Stimulated activated CD8-positive, alpha-beta memory T cell treated with anti-CD3 and anti-CD28 coated beads, Interleukin-4, amount 100 ng/mL, for 24 hours (primary cell): ENCODE results near the gene MOCS3.
"Not testable (repeated sequence)": the region's sequence is repeated elsewhere in the genome, so short reads cannot be mapped to it uniquely, and the experiment has no call there.

Experiments used
- DNase-seq: peaks from one replicate; pipeline ENCODE4 v3.0.0-alpha.2; 2020; ENCODE audit warnings: low read depth

Gene MOCS3

DNA sequence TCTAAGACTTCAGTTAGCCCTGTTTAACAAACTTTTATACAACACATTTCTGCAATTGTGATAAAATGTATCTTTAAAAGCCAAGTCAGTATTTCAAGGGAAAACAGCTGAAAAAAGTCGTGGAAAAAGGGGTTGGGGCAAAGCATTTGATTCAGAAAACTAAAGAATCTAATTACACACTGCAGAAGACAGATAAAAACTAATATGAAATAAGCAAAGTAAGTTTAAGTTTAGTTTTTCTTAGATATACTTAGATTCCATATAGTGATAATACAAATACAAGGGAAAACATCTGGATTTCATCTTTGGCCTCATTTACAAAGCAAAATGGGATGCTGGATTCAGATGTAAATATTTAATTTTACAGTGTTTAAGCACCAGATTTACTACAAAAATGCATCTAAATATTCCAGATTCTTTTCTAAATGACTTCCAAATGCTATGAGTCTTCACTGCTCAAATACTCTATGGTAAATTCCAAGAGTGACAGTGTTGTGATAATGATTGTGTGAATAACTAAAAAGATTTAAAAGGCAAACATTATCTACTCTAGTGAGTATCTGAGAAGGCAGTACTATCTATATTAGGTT is 25.8 kb upstream of the MOCS3 start:
- DNase-seq, result no peak

DNA sequence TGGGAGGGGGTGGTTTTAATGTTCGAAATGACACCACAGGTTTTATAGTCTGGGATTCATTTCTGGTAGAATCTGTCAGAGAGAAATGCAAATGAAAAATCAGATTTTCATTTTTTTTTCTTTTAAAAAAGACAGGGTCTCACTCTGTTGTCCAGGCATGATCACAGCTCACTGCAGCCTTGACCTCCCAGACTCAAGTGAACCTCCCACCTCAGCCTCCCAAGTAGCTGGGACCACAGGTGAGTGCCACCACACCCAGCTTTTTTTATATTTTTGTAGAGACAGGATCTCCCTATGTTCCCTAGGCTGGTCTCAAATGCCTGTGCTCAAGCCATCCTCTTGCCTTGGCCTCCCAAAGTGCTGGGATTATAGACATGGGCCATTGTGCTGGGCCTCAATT is 25.0 kb upstream of the MOCS3 start:
- no peak for DNase-seq

DNA sequence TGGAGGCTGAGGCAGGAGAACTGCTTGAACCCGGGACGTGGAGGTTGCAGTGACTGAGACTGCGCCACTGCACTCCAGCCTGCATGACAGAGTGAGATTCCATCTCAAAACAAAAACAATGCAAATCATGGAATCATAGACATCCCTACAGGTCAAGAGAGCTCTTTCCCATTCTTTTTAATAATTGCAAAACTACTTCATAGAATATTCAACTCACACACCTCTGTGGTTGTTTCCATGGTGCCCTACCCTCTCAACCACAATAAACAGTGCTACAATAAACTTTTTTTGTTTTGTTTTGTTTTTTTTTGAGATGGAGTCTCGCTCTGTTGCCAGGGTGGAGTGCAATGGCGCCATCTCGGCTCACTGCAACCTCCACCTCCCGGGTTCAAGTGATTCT is 15.5 kb upstream of the MOCS3 start:
- no peak for DNase-seq

DNA sequence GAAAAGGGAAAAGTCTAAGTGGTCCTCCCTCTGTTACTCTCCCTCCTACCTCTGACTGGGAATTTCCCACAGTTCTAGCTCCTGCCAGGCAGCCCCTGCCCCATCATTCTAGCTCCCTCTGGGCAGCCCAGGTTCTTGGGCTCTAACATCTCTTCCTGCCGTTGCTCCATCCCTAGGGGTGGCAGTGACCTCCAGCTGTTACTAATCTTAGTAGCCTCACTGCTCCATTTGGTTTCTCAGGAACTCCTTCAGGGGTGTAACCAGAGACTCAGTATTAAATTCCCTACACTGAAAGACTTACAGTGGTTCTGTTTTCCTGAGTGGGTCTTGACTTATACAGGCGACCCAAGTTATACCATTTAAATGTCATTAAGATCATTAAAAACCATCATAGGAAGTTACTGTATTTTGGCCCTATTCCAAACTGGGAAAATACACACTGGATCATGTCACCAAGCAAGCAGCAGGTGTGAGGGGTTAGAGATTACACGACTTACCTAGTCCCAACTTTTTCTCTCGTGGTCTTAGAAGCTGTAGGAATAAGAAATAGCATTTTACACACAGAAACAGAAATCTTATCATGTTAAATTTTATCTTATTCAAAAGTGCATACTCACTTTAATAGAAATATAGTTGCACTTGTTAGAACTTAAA is 10.4 kb upstream of the MOCS3 start:
- no peak for DNase-seq

DNA sequence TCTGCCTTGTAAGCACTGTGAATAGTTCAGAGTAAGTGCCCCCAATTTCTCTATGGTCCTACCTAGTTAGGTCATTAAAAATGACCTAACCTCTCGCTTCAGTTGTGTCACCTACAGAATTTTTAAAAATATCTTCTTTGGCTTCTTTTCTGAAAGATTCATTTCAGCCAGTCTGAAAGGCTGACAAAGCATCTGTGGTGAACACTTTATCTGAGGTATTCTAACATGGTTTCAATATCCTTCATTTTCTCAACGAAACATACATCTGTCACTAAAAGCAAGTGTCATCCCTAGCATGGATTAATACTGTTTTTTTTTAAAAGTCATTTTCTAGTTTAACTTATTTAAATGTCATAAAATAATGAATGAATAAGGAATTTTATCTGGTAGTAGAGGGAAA is 5.4 kb upstream of the MOCS3 start:
- no peak for DNase-seq

DNA sequence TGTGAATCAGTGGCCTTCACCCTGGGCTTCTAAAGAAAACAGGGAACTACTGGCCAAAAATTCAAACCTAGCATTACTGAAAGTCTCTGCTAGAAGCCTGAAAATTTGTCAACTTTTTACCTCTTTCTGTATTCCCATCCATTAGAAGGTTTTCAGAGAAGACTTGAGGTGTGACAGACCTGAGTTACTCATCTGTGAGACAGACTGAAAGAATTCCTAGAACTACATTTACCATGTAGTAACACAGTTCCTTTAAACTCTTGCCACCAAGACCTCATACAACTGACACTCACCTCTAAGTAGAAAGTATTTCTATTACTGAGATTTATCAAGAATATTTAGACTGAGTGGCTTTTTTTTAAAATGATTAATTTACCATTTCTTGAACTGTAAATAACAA is 4.8 kb upstream of the MOCS3 start:
- DNase-seq, result no peak

DNA sequence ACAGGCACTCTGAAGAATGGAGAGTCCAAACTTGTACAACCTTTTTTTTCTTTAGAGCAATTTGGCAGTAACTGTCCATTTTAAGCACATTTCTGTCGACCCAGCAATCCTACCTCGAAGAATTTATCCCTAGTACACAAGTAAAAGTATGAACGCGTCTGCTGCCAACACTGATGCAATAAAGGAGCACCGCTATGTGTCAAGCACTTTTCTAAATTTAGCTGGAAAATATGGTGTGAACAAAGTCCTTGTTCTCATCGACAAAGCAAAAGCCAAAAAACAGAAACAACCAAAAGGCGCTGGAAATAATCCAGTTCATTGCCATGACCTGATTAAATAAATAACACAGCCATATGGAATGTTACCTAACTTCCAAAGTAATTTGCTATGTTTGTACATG is 1.3 kb upstream of the MOCS3 start:
- DNase-seq, result no peak

DNA sequence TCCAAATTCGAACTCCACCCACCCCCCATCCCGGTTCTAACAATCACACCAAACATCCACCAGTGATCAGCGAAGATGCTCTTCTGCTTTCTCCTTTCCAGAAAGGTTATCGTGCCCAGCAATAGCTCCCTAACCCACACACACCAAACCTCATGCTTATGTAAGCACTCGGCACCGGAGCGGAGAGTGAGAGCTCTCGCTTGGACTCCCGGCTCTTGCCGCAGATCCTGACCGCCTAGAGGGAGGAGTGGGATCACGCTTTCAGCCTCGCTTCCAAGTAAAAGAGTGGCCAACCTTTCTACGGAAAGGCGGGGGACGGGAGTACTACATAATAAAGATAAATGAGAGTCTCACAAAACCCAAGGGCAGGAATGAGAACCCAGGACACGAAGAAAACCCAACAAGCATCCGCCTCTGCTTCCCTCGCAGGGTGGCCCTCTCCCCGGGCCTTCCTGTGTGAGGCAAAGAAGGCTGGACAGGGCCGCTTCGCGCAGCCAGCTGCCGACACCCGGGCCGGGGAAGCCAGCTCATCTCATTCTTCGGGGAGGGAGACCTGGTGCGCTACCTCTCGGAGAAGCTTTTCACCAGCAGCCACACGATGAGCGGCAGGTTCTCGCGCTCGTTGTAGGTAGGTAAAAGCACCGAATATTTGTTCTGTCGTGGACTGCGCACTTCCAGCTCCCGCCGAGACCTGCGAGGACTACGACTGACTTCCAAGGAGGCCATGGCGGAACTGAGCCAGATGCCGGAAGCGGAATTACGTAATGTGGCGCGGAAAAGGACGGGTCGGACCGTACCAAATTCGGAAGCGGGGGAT is 612 bp upstream of the MOCS3 start, which contains the start of gene DPM1:
Gene DPM1 (minus strand): TSS at position 735 of the 817 bp plus-strand sequence. CDS start 9 bp downstream, at position 726.
- DNase-seq, result peak; percentile 78

DNA sequence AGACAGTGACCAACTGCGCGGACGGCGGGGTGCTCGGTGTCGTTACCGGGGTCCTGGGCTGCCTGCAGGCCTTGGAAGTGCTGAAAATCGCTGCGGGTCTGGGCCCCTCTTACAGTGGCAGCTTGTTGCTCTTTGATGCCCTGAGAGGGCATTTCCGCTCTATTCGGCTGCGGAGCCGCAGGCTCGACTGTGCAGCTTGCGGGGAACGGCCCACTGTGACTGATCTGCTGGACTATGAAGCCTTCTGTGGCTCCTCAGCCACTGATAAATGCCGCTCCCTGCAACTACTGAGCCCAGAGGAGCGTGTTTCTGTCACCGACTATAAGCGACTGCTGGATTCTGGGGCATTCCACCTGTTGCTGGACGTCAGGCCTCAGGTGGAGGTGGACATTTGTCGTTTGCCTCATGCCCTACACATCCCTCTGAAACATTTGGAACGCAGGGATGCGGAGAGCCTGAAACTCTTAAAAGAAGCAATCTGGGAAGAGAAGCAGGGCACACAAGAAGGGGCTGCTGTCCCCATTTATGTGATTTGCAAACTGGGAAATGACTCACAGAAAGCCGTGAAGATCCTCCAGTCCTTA is 1.0 kb downstream of the MOCS3 start:
- no peak for DNase-seq

DNA sequence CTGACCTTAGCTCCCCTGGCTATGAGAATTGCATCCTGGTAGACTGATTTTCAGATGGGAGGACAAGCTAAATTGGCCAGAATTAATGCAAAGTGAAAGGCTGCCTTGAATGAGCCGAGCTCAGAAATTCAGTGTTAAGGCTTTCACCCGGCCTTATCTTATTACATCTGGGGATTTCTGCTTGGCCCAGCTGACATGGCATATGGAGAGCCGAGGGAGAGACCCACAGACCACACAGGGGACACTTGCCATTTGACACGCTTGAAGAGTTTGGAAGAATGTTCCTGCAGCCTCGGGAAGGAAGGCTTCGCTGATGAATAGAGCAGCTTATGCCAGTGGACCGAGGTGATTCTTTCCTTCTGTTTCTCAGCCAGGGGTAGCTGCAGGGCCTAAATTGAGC is 9.0 kb downstream of the MOCS3 start:
- no peak for DNase-seq

DNA sequence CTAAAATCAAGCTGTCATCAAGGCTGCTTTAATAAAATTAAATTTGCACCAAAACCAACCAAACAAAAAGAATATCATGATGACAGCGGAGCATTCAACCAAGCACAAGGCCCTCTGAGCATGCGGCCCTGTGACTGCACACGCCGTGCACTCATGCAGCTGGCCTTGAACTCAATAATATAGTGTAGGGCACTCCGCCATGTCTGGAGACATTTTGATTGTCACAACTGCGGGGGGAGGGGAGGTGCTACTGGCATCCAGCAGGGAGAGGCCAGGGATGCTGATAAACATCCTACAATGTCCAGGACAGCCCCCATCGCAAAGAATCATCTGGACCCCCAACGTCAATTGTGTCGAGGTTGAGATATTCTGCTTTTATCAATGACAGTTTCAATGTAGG is 9.7 kb downstream of the MOCS3 start:
- no peak for DNase-seq

DNA sequence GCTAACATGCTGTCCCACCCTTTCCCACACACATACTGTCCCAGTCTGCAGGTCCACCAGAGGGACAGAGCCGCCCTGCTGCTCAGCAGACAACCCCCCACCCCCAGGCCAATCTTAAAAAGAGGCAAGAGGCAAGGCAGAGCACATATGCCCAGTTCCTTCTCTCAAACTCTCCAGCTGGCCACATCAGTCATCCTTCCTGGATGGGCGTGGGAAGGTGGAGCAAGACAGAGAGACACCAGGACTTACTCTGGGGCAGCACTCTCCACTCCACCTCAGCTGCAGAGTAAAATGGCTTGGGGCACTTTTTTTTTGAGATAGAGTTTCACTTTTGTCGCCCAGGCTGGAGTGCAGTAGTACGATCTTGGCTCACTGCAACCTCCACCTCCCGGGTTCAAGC is 10.8 kb downstream of the MOCS3 start:
- DNase-seq, result no peak

DNA sequence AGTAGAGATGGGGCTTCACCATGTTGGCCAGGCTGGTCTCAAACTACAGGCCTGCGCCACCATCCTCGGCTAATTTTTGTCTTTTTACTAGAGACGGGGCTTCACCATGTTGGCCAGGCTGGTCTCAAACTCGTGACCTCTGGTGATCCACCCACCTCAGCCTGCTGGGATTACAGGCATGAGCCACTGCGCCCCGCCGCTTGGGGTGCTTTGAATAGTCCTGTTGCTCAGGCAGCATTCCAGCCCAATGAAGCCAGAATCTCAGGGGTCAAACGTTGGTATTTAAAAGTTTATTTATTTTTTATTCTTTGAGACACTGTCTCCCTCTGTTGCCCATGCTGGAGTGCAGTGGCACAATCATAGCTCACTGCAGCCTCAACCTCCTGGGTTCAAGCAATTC is 11.3 kb downstream of the MOCS3 start:
- no peak for DNase-seq

DNA sequence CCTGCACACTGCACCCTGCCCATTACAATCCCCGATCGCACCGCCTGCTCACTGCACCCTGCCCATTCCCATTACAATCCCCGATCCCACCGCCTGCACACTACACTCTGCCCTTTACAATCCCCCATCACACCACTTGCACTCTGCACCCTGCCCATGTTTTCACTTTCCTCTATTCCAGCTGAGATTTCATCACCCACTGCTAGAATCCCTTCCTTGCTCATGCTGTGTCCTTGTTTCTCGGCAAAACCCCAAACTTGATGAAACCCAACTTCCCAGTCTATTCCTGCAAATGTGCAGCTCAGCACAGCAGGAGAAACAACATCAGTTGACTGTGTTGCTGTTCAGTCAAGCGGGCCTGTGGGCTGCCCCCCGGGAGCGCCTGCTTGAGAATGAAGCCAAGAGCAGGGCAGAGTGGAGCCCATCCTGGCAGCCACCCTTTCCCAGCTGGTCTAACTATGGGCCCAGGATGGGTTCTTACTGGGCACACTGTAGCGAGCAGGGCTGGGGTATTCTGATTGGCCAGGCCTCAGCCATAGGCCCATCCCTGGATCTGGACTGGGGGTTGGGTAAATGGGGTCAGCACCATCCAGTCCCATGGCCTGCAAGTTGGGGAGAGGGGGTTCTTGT is 17.2 kb downstream of the MOCS3 start:
- DNase-seq, result no peak

DNA sequence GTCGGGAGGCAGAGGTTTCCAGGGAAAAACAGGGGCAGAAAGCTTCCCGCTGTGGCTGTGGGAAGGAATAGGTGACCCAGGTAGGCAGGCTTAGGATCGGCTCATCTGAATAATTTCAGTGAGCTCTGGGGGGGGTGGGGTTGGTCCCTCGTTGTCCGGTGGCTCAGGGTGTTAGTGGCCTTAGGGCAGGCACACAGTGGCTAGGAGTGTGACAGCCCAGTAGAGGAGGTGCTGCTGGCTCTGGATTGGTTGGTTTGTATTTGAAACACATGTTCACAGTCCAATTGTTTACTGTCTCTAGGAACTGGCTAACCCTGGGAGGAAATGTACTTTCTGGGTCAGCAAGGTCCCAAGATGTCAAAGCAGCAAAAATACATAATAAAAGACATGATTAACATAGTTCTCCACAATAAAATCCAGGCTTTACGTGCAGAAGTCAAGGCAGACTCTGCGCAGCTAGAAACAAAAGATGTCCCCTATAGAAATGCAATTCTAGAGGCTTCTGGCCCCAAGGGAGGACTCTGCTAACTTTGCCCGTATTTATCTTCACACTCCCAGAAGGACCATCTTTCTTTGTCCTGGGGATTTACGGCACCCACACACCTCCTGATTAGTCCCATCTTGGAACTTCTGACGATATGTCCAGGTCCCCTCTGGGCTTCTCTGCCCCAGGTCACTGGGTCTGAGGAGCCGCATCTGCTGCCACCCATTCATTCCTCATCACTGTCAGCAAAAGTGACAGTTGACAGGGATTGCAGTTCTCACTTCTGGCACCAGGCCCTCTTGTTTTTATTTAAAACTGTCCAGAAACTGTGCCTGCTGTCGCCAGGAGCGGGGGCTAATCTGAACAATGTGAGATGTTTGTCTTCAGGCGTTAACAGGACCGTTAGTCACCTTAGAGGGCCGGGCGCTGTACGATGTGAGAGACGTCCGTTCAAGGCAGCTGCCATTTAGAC is 18.7 kb downstream of the MOCS3 start:
- no peak for DNase-seq

DNA sequence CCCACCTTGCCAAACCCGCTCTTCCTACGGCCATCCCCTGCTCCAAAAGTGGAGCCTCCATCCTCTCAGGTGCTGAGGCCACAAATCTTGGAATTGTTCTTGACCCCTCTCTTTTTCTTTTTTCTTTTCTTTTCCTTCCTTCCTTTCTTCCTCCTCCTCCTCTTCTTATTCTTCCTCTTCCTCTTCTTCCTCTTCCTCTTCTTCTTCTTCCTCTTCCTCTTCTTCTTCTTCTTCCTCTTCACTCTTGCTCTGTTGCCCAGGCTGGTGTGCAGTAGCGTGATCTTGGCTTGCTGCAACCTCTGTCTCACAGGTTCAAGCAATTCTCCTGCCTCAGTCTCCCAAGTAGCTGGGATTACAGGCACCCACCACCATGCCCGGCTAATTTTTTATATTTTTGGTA is 19.9 kb downstream of the MOCS3 start:
- DNase-seq, result not testable (repeated sequence)

DNA sequence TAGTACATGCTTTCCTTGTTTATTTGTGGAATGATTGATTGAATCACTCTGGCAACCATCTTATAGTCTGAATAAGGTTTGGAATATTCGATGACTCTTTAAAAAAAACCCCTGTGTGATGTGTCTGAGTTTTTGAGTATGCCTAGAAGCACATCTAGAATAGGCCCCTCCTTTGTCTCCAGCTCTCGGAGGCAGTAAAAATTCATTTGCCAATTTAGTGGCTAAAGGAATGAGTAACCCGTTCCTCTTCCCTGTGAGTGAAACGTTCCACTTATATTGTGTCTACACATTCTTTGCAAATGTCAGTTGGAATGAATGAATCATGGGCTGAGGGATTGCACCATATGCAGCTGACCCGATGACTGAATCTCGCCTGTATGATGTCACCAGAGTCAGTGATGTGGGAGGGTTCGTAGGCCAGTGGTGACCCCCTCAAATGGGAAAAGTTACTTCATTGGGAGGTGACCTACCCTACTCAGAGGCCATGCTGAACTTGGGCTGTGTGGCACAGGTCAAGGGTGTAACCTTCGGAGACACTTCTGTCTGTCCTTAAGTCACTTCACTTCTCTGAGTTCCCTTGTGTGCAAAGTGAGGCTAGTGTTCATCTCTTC is 21.6 kb downstream of the MOCS3 start:
- DNase-seq, result no peak

DNA sequence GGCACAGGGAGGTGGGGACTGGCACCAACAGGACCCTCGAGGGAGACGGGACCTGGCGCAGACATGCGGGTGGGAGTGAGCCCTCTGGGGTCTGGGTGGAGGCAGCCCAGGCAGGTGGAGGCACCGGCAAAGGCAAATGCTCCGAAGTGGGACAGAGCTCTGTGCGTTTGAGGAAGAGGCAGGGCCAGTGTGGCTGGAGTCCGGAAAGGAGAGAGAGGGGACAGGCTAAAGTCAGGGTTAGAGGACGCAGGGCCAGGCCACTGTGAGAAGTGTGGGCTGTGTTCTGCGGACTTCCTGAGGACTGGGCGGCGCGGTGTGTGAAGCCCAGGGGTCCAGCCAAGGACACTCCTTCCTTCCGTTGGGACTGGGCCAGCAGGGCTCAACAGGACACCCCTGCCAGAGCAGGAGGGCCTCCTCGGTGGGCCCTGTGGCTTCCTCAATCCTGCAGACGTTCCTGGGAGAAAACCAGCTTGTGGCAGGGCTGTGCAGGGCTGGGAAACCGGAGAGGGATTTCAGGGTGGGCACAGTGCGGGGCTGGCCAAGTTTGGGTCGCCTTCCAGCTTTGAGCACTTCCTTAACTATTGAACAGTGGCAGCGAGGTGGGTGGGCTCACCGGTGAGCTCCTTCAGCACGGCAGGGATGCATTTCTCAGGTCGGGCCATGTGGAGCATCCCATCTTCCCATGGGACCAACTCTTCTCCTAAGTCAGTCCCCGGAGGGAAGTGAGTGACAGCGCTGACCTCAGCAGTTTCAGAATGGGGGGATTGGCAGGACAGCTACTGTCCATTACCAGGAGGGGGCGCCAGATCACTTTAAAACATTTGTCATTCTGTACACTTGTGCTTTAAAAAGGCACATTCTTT is 22.5 kb downstream of the MOCS3 start:
- DNase-seq, result peak; percentile 59

DNA sequence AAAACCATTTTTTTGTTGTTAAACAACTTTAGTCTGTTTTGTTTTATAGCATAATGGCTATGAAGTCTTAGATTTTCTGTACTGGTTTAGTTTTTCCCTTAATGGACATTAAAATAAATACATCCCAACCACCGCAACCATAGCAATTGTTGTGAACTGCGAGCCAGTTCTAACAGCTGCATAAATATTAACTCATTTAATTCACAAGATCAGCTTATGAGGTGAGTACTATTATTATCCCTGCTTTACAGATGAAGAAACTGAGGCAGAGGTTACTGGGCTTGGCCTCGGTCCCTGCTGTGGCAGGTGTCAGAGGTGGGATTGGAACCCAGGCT is 23.1 kb downstream of the MOCS3 start:
- DNase-seq, result no peak

DNA sequence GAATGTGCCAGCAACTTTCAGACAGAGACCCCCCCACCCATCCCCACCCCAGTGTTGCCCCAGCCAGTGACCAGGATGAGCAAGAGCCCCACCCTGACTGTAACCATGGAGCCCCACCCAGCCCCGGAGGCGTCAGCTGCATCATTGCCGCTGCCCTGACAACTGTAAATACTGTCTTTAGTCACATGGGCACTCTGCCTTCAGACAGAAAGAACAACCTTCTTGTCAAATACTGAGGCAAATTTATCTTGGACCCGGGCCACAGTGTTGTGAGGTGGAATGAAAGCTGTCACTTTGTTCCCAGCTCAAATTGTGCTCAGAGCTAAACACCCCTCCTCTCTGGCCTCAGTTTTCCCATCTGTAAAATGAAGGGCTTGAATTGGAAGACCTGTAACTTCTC is 23.7 kb downstream of the MOCS3 start:
- DNase-seq, result no peak
